Activated naive CD8-positive, alpha-beta T cell treated with anti-CD3 and anti-CD28 coated beads for 36 hours (primary cell): ENCODE data around the gene ZIC3. TPM values are rescaled to one million over a fixed set of nuclear protein-coding genes. Genes with fewer than 3 reads are reported as not detected.
"Not testable (repeated sequence)": the region's sequence is repeated elsewhere in the genome, so short reads cannot be mapped to it uniquely, and the experiment has no call there.

ENCODE experiments used
- DNase-seq: peaks from one replicate; pipeline ENCODE4 v3.0.0; 2021
- H3K27ac Mint-ChIP-seq: one replicate; pipeline ENCODE4 v1.8.0; 2022; ENCODE audit warnings: mild to moderate bottlenecking, moderate library complexity, mixed read lengths
- H3K27me3 Mint-ChIP-seq: one replicate; pipeline ENCODE4 v1.8.0; 2022; ENCODE audit warnings: mild to moderate bottlenecking, mixed read lengths
- H3K36me3 Mint-ChIP-seq: one replicate; pipeline ENCODE4 v1.8.0; 2021; ENCODE audit warnings: mild to moderate bottlenecking, mixed read lengths
- H3K4me1 Mint-ChIP-seq: one replicate; pipeline ENCODE4 v1.8.0; 2021; ENCODE audit warnings: mixed read lengths
- H3K4me3 Mint-ChIP-seq: one replicate; pipeline ENCODE4 v1.8.0; 2022; ENCODE audit warnings: mild to moderate bottlenecking, moderate library complexity, mixed read lengths
- H3K9me3 Mint-ChIP-seq: one replicate; pipeline ENCODE4 v1.8.0; 2022; ENCODE audit warnings: mixed read lengths
- total RNA-seq, 2 experiments: library from RNA; stranded (reverse); gene quantifications; one replicate each; pipeline ENCODE4 v1.2.3, GENCODE V29; 2021

ZIC3 gene
- not detected for total RNA-seq

GRCh38 chrX:137565921-137566745, at the start of gene ZIC3:
TSS of gene ZIC3 (plus strand) at chrX:137566127. CDS start at chrX:137566692, 565 bp downstream.
- Mint-ChIP-seq H3K36me3 (peaks cover 3% of the 10 kb centered on the region), H3K4me3 (peak within 1 kb of the TSS; percentile 50), H3K27ac (peak within 1 kb of the TSS; percentile 62), H3K27me3 (peaks cover 88% of the 10 kb centered on the region), H3K4me1 (peaks cover 15% of the 10 kb centered on the region), H3K9me3 (no peaks in the 10 kb centered on the region)
- DNase-seq, result peak; percentile 27

DNA sequence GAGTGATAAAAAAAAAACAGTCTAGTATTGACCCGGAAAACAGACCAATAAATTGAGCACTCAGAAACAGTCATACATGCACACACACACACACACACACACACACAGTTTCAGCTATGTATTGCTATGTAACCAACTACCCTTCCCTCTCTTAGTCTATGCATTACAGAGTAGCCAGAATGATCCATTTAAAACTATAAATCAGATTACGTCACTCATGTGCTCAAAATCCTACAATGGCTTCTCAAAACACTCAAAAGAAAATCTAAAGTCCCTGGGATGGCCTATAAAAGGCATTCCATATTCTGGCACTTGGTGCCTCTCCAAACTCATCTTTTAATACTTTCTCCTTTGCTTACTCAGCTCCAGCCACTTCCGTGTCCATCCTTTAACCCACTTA, 46.5 kb upstream of the ZIC3 start:
- Mint-ChIP-seq H3K27me3 (peaks cover 12% of the 10 kb centered on the region), H3K4me3 (no peak overlapping the region)

GRCh38 chrX:137545711-137546651, 19.9 kb upstream of the ZIC3 start:
- no peaks in the 10 kb centered on the region for H3K36me3 Mint-ChIP-seq
- H3K4me1 Mint-ChIP-seq, result peaks cover under 1% of the 10 kb centered on the region
- H3K27ac Mint-ChIP-seq, result no peak overlapping the region

More for the DNA sequence above, 46.5 kb upstream of the ZIC3 start:
- no peak for DNase-seq
- Mint-ChIP-seq H3K4me1 (no peaks in the 10 kb centered on the region), H3K9me3 (no peaks in the 10 kb centered on the region), H3K36me3 (no peaks in the 10 kb centered on the region), H3K27ac (no peak overlapping the region)

DNA sequence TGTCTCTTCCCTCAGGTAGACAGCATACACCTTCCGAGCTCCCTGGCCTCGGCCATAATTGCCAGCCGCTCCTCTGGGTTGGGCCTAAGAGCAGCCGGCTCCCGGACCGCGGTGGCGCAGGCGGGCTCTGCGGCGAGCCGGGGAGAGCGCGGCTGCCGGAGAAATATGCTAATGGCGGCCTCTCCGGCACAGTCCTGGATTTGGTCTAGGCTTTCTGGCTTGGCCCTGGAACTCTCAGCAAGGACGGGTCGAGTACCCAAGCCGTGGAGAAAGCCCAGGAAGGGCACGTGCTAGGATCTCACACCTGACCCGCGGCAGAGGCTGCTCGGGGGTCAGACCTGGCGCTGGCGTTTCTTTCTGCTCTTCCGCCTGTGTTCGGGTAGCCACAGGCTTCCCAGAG, 18.6 kb upstream of the ZIC3 start:
- H3K27ac Mint-ChIP-seq, result no peak overlapping the region
- peaks cover 67% of the 10 kb centered on the region for H3K27me3 Mint-ChIP-seq
- no peaks in the 10 kb centered on the region for H3K36me3 Mint-ChIP-seq

More at GRCh38 chrX:137545711-137546651, 19.9 kb upstream of the ZIC3 start:
- H3K27me3 Mint-ChIP-seq, result peaks cover 60% of the 10 kb centered on the region
- no peaks in the 10 kb centered on the region for H3K9me3 Mint-ChIP-seq
- H3K4me3 Mint-ChIP-seq, result no peak overlapping the region
- no peak for DNase-seq

DNA sequence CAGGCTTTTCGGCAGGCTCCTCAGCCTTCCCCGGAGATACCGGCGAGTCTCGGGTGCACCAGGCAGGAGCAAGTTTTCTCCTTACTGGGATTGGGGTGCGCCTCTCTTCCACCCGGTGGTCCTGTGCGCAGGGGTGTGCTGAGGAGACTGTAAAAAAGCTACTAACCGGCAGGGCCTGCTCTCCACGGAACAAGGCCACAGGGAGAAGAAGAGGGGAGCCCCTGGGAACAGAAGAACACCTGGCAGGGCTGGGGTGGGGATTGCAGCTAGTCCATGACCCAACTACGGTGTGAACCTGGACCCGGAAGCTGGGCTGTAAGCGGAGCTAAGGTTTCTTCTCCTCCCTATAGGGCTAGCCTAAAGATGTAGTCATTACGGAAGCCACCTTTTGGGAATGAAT, 17.7 kb upstream of the ZIC3 start:
- Mint-ChIP-seq H3K9me3 (no peaks in the 10 kb centered on the region), H3K36me3 (no peaks in the 10 kb centered on the region), H3K27me3 (peaks cover 68% of the 10 kb centered on the region), H3K4me1 (peaks cover 3% of the 10 kb centered on the region), H3K4me3 (no peak overlapping the region), H3K27ac (peak overlapping the region; percentile 42)
- no peak for DNase-seq

More for the DNA sequence above, 18.6 kb upstream of the ZIC3 start:
- no peak overlapping the region for H3K4me3 Mint-ChIP-seq
- H3K9me3 Mint-ChIP-seq, result no peaks in the 10 kb centered on the region
- H3K4me1 Mint-ChIP-seq, result peaks cover 3% of the 10 kb centered on the region
- no peak for DNase-seq

DNA sequence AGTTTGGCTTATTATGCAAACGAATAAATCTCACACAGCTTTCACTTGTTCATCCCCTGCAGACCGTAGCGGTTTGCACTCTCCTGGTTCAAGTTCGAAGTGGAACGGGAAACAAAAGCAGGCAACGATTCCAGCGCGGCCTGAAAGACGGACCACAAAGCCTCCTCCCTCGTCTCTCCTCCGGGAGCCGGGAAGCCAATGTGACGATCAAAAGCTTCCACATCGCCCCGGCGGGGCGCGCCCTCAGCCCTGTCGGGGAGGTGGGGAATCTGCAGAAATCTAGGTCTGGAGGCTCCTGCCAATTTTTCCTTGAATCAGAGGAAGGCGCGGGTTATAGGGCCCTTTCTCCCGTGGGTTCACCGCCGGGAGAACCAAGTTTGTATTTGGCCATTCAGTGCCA, 16.9 kb upstream of the ZIC3 start:
- no peak overlapping the region for H3K4me3 Mint-ChIP-seq
- peaks cover 67% of the 10 kb centered on the region for H3K27me3 Mint-ChIP-seq
- no peak overlapping the region for H3K27ac Mint-ChIP-seq
- DNase-seq, result no peak
- H3K36me3 Mint-ChIP-seq, result no peaks in the 10 kb centered on the region
- no peaks in the 10 kb centered on the region for H3K9me3 Mint-ChIP-seq
- peaks cover 3% of the 10 kb centered on the region for H3K4me1 Mint-ChIP-seq

DNA sequence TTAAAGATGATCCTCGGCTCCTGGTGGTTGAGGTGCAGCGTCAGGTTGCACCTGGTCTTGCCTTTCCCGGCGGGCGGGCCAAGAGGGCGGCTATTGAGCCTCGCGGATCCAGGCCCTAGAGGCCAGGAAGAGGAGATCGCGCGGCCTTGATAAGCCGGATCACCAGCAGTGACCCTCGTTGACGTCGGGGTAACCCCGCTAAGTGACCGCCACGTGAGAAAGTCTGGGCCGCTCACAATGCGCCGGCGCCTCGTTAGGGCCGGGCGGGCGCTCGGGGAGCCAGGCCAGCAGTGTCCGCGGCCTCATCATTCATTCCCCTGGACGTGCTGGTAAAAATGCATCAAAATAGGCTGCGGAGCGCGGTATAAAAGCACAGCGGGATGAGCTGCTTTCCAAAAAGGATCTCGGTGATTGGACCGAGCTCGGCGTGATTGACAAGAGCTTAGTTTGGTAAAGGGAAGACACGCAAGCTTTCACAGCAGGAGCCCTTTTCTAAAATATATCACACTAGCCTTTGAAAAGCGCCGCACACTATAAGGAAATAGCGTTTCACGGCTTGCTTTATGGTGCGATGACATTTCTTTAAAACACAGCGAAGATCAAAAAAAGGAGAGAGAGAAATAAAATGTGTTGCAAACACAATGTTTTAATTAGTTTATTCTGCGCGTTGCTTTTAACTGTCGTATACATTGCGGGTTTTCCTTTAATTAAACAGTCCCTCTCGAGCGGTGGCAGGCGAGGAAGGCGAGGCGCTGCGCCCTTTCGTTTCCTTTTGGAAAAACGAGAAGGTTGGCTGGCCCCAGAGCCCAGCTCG, 15.9 kb upstream of the ZIC3 start:
- no peak for DNase-seq
- no peak overlapping the region for H3K4me3 Mint-ChIP-seq
- peaks cover 72% of the 10 kb centered on the region for H3K27me3 Mint-ChIP-seq
- H3K27ac Mint-ChIP-seq, result no peak overlapping the region
- H3K4me1 Mint-ChIP-seq, result peaks cover 3% of the 10 kb centered on the region
- H3K9me3 Mint-ChIP-seq, result no peaks in the 10 kb centered on the region
- H3K36me3 Mint-ChIP-seq, result no peaks in the 10 kb centered on the region

DNA sequence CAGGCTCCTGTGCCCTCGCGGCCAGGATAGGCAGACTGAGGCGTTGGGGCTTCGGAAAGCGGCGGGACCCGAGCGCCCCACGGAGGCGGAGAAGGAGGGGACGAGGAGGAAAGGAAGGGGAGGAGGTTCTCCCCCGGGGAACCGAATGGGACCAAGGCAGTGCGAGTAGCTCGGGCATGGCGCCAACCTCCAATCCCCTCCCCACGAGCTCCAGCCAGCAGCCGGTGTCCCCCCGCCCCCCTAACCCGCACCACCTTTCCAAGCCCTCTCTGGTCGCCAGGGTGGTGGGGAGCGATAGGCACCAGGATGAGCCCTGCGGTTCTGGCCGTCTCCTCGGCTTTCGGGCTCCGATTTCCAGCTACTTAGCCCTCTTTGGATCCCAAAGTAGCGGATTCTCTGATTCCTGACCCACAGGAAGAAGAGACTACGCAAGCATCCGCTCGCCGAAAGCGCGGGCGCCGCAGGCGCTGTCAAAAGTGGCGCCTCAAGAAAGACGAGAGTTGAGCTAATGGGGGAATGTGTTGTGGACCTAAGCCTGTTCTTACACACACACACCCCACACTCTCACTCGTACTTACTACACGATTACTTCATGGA, 15.2 kb upstream of the ZIC3 start:
- no peak overlapping the region for H3K4me3 Mint-ChIP-seq

GRCh38 chrX:137552098-137552497, 13.8 kb upstream of the ZIC3 start:
- peaks cover 52% of the 10 kb centered on the region for H3K27me3 Mint-ChIP-seq
- not testable (repeated sequence) for H3K4me3 Mint-ChIP-seq, H3K4me1 Mint-ChIP-seq, H3K36me3 Mint-ChIP-seq, H3K27ac Mint-ChIP-seq, H3K9me3 Mint-ChIP-seq, DNase-seq

More for the DNA sequence above, 15.2 kb upstream of the ZIC3 start:
- peaks cover 66% of the 10 kb centered on the region for H3K27me3 Mint-ChIP-seq
- peaks cover 3% of the 10 kb centered on the region for H3K4me1 Mint-ChIP-seq
- no peaks in the 10 kb centered on the region for H3K9me3 Mint-ChIP-seq
- H3K36me3 Mint-ChIP-seq, result no peaks in the 10 kb centered on the region
- DNase-seq, result no peak
- no peak overlapping the region for H3K27ac Mint-ChIP-seq

DNA sequence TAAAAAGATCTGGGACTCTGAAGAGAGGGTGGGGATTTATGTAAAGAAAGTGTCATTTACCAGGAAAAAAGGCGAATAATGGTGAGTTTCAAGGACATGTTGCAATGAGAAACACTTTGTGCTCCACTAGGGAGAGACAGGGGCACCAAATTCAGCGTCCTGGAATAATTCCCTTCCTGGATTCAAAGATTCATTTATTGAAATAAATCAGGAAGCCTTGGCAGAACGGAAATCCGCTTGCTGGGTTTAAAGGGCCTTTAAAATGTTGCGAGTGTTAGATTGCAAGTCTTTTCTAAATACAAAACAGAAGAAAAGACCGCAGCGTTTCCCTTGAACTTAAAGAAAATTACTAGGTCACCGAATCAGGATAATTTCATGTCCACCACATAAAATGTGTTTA, 3.8 kb upstream of the ZIC3 start:
- Mint-ChIP-seq H3K27ac (no peak overlapping the region), H3K27me3 (peaks cover 61% of the 10 kb centered on the region), H3K9me3 (no peaks in the 10 kb centered on the region), H3K36me3 (peaks cover 3% of the 10 kb centered on the region), H3K4me1 (peaks cover 8% of the 10 kb centered on the region), H3K4me3 (no peak overlapping the region)
- DNase-seq, result no peak

- no peak overlapping the region for H3K4me3 Mint-ChIP-seq
Observed at GRCh38 chrX:137563681-137564651, 2.0 kb upstream of the ZIC3 start.

DNA sequence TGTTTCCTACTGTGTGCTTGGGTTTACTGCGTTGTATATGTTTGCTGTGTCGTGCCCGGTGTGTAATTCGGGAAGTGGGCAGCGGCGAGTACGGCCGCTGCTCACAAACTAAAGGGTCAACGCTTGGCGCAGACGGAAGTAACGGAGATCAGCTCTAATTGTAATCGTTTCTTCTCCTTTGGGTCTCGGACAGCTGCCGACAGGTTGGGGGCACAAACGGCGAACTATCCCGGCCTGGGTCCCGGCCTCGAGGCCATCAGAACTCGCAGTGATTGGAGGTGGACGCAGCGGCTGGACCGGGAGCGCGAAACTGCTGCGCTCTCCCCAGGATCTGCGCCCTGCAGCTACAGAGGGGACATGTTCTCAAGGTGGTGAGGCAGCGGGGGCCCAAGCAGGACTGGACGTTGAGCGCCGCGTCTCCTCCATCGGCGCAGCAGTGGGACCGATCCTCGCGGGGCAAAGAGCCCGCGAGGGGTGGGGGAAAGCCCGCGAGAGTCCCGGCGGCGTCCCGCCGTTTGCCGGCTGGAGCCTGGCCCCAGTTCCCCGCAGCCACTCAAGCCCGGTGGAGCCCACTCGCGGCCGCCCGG, 516 bp upstream of the ZIC3 start:
- Mint-ChIP-seq H3K4me3 (peak overlapping the region; percentile 50), H3K27me3 (peaks cover 88% of the 10 kb centered on the region), H3K27ac (peak overlapping the region; percentile 62), H3K9me3 (no peaks in the 10 kb centered on the region), H3K36me3 (peaks cover 3% of the 10 kb centered on the region), H3K4me1 (peaks cover 15% of the 10 kb centered on the region)
- no peak for DNase-seq

More at GRCh38 chrX:137563681-137564651, 2.0 kb upstream of the ZIC3 start:
- Mint-ChIP-seq H3K4me1 (peaks cover 15% of the 10 kb centered on the region), H3K36me3 (peaks cover 3% of the 10 kb centered on the region), H3K27ac (no peak overlapping the region), H3K27me3 (peaks cover 78% of the 10 kb centered on the region), H3K9me3 (no peaks in the 10 kb centered on the region)
- DNase-seq, result no peak
